GM12892 (cell line): ENCODE results near the gene MTOR.

Experiments used
- POLR2A ChIP-seq: IDR thresholded peaks from 2 replicates; pipeline ENCODE4 v1.6.1; 2011; ENCODE audit warnings: low read depth, low read length, control low read depth
- POLR2AphosphoS5 ChIP-seq: IDR thresholded peaks from 2 replicates; pipeline ENCODE4 v1.6.1; 2011; ENCODE audit warnings: low read depth, low read length, control low read depth
- TAF1 ChIP-seq: IDR thresholded peaks from 2 replicates; pipeline ENCODE4 v1.6.1; 2011; ENCODE audit warnings: low read depth, mild to moderate bottlenecking, control low read depth, low read length, borderline replicate concordance

DNA sequence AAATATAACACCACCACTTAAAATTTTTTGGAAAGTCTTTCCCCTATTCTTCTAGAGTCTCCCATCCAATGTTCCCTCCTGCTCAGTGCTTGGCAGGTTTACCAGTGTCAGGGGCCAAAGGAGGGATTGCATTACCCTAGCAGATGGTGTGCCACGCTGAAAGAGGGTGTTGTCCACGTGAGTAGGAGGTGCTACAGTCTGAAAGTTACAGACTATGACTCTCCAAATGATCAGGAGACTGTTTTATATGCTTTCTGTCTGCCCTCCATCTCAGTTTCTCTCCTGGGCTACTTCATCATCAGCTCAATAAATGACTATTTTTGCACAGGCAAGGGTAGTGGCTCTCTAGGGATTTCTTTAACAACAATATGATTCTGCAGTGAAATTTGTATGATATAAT, 104.5 kb downstream of the MTOR start:
- TF ChIP-seq POLR2AphosphoS5 (no peak), POLR2A (no peak), TAF1 (no peak)
